GM18502 (cell line): Measurements from ENCODE around the gene VPS4A.
A peak's percentile ranks its signal among the peaks of the same experiment; 100 is the strongest.
"Not testable (repeated sequence)": the region's sequence is repeated elsewhere in the genome, so short reads cannot be mapped to it uniquely, and the experiment has no call there.

Experiments
- ATAC-seq: cut with Tn5 transposase; IDR thresholded peaks from one replicate; pipeline ENCODE4 v1.9.1; 2021; ENCODE audit warnings: mild to moderate bottlenecking; ENCODE audit not compliant: unreplicated experiment, poor library complexity

Gene VPS4A

GRCh38 chr16:69310653-69311532, at the start of gene VPS4A:
TSS of gene VPS4A (plus strand) at chr16:69311350. CDS start at chr16:69311512, 162 bp downstream.
- peak; percentile 94 for ATAC-seq

DNA sequence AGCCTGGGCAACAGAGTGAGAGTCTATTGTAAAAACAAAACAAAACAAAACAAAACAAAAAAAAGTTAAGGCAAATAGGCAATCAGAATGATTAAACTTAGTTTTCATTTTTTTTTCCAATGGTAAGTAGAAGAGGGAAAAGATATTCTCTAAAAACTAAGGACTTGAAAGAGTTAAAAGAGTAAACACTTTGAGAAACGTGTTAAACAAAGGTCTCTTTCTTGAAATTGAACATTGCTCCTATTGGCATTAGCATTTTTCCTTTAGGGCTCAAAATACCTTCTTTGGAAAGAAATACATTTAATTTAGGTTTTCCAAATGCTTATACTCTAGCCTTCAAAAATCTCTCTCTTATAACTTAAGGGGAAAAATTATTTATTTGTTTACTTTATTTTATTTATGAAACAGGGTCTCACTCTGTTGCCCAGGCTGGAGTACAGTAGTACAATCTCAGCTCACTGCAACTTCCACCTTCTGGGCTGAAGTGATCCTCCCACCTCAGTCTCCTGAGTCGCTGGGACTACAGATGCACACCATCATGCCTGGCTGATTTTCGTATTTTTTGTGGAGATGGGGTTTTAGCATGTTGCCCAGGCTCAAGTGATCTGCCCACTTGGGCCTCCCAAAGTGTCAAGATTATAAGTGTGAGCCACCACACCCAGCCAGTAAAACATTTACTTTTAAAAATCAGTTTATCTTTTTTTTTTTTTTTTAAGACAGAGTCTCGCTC, 44.7 kb upstream of the VPS4A start:
- no peak for ATAC-seq

DNA sequence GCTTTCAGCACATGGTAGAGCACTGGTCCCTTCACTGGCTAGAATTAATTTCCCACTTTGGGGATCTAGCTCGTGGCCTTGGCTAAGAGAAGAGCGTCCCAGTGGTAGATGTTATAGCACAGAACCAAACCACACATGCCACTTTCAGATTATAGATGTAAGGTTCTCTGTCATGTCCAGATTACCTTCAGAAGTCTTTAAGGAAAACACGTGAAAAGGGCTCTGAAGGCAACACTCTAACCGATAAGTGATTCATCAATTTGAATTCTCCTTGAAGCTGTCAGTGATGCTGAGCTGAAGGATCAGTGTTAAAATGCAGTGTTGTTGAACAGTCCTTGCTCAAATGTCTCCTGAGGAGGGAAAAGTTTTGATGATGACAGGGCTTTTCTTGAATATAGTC, 43.5 kb upstream of the VPS4A start:
- ATAC-seq: no peak

DNA sequence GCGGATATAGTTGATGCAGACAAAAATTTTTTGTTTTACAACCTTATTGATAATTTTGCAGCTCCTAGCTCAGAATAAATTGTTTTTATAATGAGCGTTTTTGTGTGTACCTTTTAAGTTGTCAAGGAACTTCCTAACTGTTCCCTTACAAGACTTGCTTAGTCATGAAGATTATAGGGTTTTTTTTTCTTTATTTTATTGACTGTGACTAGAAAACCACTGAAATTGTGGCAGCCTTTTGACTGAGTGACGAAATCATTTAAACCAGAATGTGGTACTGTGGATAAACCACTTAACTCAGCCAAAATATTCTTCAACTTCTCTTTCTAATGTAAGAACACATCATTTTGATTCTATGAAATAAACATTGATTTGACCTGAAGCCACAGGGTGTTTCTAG, 40.8 kb upstream of the VPS4A start:
- no peak for ATAC-seq

DNA sequence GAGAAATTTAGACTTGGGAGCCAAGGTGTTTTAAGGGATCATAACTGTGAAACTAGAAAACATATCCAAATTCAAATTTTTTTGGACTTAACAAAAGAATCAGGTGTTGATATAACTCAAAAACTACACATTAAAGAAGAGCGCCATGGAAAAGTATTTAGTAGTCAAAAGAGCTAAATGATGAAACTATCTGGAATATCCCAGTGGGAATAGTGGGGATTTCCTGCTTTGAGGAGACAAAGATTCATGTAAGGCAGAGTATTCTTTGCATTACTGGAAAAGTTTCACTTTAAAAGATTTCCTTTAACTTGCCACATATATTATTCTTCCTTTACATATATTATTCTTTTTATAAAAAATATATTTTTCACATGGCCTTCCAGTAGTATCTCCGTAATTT, 40.3 kb upstream of the VPS4A start:
- ATAC-seq: no peak

DNA sequence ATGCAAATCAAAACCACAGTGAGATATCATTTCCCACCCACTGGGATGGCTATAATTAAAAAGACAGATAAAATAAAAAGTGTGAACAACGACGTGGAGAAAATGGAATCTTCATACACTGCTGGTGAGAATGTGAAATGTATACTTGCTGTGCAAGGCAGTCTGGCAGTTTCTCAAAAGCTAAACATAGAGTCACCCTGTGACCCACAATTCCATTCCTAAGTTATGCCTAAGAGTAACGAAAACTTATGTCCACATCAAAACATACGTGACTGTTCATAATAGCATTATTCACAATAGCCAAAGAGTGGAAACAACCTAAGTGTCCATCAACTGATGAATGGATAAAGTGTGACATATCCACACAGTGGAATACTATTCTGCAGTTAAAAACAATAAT, 38.1 kb upstream of the VPS4A start:
- ATAC-seq: no peak

- ATAC-seq: no peak
Measured at GRCh38 chr16:69274699-69275235, 36.4 kb upstream of the VPS4A start.

DNA sequence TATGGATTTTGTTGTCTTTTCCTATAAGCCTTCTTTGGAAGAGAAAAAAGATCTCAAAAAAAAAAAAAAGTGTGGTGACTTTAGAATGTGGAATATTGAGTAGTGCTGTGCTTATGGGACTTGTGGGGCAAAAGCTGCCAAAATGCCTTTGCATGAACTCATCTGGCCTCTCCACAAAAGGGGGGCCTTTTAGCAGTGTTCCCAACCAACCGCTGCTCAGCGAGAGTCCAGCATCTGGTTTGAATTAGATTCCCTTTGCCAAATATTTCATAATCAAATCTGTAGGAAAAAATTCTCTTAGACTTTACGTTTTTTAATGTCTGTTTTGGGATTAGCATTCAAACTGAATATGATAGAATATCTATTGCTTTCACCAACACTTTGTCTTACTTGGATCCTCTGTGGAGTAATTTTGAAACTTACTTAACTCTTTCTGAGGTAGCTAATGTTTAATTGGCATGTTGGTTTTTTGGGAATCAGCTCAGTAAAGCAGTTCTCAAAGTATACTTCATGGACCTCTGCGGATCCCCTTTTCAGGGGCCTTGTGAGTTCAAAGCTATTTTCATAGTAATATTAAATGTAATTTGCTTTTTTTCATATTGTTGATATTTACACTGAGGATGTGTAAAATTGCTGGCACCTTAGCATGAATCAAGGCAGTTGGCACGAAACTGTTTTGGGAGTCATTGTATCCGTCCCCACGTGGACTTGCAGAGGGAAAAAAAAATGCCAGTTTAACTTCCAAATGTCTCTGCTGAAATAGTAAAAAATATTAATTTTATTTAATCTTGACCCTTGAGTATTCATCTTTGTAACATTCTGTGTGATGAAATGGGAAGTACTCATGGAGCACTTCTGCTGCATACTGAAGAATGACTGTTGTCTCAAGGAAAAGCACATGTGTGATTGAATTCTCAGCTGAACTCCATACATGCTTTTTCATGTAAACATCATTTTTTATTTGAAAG, 34.7 kb upstream of the VPS4A start:
- ATAC-seq: no peak

GRCh38 chr16:69277413-69277812, 33.7 kb upstream of the VPS4A start:
- no peak for ATAC-seq

DNA sequence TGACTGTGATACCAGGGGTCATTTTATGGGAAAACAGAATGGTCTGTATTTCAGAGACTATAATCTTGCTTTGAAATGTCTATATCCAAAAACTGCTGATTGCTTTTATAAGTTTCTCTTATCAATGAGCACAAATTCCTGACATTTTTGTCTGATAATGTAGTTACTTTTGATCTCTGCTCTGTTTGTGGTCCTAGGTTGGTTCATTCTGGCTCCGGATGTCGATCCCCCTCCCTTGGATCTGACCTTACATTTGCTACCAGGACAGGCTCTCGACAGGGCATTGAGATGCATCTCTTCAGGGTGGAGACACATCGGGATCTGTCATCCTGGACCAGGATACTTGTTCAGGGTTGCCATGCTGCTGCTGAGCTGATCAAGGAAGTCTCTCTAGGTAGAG, 27.3 kb upstream of the VPS4A start:
- ATAC-seq: no peak

DNA sequence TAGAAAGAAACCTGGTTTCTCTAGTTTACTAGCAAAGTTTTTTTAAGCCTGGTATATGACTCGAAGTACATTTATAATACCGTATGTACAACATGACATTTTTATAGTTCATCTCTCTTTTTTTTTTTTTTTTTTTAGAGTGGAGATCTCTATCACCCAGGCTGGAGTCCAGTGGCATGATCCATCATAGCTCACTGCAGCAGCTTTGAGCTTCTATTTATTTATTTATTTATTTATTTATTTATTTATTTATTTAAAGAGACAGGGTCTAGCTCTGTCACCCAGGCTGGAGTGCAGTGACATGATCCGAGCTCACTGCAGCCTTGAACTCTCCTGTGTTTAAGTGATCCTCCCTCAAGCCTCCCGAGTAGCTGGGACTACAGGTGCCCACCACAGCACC, 25.9 kb upstream of the VPS4A start:
- no peak for ATAC-seq

DNA sequence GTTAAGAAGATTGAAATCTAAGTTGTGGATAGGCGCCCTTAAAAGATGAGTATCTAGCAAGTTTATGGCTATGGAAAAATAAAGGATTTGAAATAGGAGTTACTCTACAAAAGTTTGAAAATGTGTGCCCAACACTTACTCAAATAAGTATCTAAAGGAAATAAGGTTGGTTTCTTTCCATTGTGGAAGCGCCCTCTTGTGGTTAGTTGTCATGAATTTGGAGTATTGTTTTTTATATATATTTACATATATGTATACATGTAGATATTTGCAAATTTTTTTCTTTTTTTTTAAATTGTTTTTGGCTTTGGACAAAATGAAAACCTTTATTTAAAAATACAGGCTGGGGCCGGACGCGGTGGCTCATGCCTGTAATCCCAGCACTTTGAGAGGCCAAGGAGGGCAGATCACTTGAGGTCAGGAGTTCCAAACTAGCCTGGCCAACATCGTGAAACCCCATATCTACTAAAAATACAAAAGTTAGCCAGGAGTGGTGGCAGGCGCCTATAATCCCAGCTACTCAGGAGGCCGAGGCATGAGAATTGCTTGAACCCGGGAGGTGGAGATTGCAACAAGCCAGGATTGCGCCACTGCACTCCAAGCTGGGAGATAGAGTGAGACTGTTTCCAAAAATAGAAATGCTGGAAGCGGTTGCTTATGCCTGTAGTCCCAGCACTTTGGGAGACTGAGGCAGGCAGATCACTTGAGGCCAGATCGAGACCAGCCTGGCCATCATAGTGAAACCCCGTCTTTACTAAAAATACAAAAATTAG, 24.0 kb upstream of the VPS4A start:
- ATAC-seq: no peak

- not testable (repeated sequence) for ATAC-seq
Measured at GRCh38 chr16:69291657-69292056, 19.5 kb upstream of the VPS4A start.

DNA sequence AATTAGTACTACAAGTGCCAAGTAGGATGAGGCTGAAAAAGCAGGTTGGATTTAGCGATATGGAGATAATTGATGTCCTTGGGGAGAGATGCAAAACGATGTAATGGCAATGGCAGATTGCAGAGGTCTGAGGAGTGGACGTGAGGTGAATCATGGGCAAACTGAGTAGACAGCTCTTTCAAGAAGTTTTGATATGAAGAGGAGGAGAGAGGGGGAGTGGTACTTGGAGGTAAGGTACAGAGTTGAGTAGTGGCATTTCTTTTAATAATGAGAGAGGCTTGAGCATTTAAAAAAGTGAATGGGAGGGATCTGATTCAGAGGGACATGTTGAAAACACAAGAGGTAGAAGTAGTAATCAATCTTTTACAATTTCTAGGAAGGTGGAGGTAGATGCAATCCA, 17.7 kb upstream of the VPS4A start:
- no peak for ATAC-seq

- ATAC-seq: no peak
Measured at GRCh38 chr16:69294051-69294450, 17.1 kb upstream of the VPS4A start.

GRCh38 chr16:69296771-69297170, 14.4 kb upstream of the VPS4A start:
- ATAC-seq: not testable (repeated sequence)

DNA sequence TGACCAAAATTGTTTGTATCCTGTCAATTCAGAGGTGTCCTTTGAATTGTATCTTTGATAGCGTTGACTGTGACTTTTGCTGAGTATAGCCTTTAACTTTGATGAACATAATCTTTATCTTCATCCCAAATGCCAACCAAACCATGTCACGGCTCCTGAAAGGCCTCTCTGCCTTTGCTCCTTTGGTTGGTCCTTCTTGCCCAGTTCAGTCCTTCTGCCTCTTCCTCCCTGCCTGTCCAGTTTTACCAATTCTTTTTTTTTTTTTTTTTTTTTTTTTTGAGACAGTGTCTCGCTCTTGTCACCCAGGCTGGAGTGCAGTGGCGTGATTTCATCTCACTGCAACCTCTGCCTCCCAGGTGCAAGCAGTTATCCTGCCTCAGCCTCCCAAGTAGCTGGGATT, 12.9 kb upstream of the VPS4A start:
- no peak for ATAC-seq

GRCh38 chr16:69301187-69301586, 10.0 kb upstream of the VPS4A start:
- no peak for ATAC-seq

DNA sequence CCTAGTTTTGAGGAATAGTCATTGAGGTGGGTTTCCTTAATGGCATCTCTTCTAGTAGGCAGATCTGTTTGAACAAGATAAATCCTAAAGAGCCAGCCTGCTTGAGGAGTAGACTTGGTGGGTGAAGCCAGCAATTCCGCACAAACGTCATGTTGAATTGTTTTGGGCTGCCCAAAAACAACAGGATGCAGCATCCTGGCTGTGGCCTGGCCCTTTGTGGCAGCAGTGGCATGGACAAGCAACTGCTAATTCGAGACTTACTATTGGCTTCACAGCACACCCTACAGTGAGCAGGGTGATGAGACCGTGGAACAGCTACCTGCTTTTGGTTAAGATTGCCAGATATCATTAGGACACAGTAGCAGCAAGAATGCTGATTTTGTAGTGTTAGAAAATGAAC, 9.3 kb upstream of the VPS4A start:
- ATAC-seq: no peak

GRCh38 chr16:69302301-69302700, 8.8 kb upstream of the VPS4A start:
- no peak for ATAC-seq
